Activated CD8-positive, alpha-beta memory T cell treated with anti-CD3 and anti-CD28 coated beads for 48 hours (primary cell): ENCODE results near the gene GOLGA6L2.
"Not testable (repeated sequence)": the region's sequence is repeated elsewhere in the genome, so short reads cannot be mapped to it uniquely, and the experiment has no call there.

Experiments
- DNase-seq, 3 experiments: peaks; one replicate each; pipeline ENCODE4 v3.0.0-alpha.2; 2020; ENCODE audit warnings: low read depth in 2 of 3, low spot score in 2 of 3

The GOLGA6L2 gene

DNA sequence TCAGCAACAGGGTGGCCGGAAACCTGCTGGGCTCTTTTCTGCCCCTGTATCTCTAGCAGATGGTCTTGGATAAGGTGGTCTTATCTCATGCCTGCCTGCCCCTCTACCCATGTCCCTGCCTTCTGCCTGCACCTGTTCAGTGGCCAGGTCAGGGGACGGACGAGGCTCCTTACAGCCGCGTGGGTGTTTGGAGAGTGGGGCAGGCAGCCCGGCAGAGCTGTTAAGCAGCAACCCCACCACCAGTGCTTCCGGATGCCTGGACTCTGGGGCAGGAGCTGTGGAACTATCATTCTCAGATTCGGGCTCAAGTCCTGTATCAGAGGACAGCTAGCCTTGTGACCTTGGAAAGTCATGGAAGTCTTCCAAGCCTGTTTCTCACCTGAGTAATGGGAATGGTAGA, 21.7 kb downstream of the GOLGA6L2 start:
- DNase-seq, result not testable (repeated sequence)

DNA sequence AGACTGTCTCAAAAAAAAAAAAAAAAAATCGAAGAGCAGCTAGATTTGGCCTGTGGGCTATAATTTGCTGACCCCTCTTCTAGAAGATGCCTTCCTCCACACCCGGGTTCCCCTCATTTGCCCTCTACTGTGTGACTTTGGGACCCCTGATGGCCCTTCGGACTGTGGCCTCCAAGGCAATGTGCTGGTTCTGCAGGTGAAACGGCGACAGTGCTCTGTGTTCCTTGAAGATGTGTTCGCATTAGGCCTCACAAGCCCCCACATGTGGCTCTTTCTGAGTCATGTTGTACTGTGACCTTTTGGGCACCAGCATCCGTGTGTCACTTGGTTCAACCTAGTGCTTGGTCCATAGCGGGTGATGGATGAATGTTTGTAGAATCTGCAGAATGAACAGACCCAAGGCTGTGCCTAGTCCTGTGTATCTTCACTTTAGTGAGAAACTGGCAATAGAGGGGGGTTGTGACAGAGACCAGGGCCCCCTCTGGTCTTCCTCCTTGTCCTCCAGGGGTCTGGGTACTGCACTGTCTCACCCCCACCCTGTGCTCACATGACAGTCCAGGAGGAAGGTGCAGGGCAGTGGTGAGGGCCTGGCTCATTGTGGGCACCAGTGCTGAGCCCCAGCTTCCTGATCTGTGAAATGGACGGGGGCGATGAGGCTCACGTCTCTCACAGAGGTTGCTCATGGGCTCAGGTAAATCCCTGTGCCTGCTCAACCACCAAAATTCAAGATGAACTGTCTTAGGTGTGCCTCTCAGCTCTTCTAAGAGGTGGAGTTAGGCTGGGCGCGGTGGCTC, 22.7 kb downstream of the GOLGA6L2 start:
- DNase-seq, result no peak

DNA sequence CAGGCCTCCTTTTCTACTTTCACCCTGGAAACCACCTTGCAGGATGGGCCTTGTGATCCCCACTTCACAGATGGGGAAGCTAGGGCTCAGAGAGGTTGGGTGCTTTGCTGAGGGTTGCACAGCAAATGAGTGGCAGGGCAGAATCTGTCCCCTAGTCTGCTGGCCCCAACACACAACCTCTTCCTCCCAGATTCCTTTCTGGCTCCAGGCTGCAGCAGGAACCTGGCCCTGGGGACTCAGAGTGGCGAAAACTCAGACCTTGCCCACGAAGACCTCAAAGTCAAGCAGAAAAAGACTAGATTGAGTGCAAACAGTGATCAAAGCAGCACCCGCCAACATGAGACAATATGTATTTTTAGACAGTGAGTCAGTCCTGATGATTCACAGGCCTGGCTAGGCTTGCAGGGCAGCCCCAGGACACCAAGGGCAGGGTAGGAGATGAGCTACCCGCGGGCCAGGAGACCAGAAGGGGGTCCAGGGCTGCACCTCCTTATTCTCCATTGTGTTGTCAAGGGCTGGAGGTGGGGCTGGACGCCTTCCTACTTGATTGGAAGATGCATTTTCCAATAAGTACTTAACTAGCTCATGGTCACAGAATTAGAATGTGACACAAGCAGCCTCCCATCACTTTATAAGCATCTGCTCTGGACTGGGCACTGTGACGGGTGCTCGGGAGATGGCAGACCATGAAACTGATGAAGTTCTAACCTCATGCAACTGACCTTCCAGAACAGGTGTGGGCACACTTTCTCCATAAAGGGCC, 23.9 kb downstream of the GOLGA6L2 start:
- no peak for DNase-seq

DNA sequence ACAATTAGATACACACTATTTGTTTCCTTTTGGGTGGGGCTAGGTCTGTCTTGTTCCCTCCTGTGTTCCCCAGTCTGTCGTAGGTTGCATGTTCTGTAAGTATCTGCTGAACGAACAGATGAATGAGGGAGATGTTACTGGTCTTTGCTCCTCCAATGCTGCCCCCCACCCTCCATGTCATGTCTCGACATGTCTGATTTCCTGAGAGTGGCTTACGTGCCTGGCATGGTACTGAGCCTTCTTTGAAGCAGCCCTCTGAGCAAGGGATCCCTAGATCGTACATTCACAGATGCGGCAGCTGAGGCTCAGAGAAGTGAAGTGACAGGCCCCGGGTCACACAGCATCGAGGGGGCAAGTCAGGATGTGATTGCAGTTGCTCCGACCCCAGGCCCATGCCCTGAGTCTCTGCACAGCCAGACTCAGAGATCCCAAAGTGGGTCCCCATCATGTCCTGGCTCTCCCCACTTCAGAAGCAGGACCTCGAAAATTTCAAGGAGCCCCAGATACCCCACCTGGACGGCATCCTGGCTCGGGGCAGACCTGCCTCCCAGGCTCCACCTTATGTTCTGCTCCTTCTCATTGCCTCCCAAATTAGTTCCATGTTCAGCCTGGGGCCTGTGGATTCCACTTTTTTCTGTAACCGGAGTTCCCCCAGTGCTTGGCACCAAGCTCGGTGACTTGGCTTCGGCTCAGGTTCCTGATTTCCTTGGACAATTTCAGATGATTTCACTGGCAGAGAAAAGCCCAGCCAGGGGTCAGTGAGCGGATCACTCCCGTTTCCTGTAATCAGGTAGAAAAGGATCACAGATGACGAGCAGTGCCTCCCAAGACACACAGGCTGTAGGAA, 24.7 kb downstream of the GOLGA6L2 start:
- DNase-seq, result no peak

DNA sequence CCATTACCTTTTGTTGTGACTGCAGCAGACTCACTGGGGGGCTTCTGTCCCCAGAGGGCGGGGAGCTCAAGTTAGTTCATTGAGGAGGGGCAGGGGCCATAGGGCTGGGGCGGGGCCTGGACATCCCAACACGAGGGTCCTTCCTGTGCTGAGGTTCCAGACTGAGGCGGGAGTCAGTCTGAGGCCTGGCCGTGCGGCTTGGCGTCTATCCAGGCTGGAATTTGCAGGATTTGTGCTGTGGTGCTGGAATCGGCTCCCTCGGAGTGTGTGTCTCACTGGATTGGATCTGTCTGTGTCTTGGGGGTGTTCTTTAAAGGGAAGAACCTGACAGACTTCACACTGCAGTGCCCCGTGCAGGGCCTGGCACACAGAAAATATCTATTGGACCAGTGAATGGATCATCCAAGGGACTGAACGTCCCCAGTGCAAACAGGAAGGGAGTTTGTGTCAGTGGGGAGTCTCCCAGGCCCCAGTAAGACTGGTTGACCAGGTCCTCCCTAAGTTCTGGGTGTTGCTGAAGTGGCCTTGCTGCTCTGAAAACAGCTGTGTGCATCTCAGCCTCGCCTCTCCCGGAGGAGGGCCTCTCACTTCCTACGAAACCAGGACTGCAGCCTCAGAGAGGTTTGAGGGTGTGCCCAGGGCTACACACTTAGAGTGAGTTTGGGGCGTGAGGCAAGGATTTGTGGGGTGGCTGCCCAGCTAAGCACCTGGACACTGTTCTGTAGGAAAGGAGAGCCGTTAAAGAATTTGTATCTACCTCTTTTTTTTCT, 26.1 kb downstream of the GOLGA6L2 start:
- DNase-seq, result no peak

DNA sequence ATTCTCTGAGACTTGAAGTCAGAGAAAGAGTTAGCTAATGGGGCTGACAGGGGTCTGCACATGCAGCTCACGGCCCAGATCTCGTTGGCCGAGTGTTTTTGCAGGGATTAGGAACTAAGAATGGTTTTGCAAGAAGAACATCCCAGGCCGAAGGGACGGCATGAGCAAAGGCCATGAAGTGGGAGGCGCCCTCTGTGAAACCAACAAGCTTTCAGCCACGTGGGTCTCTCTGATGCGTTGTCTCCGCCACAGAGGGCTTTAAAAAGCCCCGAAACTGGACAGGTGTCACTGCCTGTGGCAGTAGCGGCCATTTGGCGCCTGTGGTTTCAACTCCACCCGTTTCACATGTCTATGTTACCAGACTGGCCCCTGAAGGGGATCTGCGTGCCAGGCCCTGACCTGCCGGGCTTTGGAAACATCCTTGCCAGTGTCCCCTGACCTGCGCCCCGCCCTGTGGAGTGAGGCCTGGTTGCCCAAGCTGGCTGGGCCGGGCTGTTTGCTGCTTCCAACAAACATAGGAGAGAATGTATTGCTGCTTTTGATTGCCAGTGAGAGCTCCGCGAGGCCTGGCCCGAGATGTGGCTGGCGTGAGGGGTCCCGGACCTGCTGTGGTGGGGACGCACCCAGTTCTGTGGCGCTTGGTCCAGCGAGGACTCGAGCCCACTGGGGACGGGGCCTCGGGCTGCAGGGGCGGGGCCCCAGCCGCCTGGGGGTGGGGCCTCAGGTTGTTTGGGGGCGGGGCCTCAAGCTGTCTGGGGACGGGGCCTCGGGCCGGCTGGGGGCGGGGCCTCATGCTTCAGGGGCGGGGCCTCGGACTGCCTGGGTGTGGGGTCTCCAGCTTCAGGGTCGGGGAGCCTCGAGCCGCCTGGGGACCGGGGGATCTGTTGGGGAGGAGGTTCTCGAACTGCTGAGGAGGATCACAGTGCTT, 30.4 kb downstream of the GOLGA6L2 start:
- no peak for DNase-seq

DNA sequence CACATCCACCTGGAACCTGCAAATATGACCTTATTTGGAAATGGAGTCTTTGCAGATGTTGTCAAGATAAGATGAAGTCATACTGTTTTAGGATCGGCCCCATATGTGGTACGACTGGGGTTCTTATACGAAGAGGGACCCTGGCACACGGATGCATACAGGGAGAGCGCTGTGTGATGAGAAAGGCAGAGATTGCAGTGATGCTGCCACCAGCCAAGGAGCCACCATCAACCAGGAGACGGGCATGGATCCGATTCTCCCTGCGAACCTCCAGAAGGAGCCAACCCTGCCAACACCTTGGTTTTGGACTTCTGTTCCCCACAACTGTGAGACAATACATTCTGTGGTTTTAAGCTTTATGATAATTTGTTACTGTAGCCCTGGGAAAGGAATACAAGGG, 31.2 kb downstream of the GOLGA6L2 start:
- not testable (repeated sequence) for DNase-seq

DNA sequence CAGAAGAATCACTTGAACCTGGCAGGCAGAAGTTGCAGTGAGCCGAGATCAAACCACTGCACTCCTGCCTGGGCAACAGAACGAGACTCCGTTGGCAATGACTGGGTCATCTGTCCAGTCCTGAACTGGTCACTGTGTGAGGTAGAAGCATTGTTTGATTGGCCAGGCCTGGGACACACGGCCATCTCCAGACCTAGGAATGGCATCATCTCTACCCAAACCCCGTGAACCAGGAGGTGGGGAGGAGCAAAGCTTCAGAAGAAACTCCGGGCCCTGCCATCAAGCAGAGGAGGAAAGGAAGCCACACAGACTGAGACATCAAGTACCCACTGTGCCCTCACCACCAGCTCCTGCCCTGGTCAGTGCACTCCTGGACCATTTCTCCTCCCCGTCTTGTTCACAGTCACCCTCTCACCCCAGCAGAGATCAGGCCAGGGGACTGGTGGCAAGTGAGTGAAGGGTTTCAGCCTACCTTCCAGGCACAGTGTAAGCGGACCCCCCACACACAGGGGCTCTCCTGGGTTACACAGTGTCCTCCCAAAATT, 31.6 kb downstream of the GOLGA6L2 start:
- DNase-seq, result no peak

DNA sequence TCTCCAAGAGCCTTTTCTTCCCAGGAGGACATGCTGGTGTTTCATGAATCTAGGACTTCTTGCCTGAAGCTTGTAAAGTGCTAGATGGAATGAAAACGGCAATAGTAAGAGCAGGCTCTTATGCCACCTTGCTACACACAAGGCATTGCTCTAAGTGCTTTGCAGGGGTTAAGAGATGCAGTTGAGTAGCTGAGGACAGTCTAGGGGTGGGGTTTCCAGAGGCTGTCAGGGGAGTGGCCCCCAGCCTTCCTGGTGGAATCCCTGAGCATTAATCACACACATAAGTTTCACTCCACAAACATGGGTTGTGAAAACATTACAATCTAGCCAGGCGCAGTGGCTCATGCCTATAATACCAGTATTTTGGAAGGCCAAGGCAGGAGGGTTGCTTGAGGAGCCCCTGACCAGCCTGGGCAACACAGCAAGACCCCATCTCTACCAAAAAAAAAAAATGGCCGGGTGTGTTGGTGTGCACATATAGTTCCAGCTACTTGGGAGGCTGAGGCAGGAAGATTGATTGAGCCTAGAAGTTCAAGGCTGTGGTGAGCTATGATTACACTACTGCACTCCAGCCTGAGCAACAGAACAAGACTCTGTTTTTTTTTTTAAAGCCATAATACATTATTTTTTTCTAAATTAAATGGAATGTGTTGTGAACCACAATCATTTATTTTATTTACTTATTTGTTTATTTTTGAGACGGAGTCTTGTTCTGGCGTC, 34.0 kb downstream of the GOLGA6L2 start:
- not testable (repeated sequence) for DNase-seq

DNA sequence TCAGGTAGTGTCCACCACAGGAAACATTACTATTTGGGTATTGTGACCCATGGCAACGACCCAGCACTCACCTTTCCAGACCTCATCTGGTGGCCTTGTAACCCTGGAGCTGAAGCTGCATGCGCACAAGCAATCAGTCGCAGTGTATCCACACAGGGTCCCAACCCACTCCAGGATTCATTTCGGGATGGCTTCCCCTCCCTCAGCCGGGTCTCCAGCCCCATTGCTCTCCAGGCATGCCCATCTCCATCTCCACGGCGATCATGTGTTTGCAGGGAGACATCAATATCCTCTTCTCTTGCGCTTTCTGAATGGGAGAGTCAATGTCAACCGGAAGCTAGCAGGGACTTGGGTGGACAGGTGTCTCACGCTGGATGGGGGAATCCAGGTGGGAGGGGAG, 35.2 kb downstream of the GOLGA6L2 start:
- no peak for DNase-seq

DNA sequence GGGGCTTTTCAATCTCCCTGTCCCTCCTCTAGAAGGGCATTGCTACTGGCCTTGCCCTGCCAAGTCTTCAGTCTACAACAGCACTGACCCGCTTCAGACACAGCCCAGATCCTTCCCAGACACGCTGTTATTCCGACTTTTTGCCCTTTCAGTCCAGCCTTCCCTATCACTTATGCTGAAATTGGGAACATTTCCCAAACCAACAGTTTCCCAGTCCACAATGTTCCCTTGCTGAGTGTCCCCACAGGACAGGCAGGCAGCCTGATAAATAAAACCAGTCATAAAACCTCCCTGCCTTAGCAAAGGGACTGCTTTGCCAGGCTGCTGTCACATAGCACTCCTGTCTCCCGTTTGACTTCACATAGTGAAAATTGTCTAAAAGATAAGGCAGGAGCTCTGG, 43.5 kb downstream of the GOLGA6L2 start:
- DNase-seq, result no peak

DNA sequence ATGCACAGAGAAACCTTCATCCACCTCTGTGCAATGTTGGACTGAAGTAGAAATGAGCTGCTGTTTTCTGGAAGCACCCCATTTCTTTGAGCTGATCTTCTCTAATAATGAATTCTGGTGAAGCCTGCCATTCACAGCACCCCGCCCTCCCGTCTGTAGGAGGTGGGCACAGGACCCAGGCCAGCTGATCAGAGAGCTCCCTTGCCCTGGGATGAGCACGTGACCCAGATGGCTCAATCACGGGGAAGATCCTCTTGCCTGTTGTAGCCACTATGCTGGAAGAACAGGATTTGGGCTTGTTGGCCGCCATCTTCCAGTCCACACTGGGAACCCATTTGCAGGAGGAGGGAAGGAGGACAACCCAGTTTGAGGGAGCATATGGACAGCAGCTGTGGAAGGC, 44.5 kb downstream of the GOLGA6L2 start:
- no peak for DNase-seq

DNA sequence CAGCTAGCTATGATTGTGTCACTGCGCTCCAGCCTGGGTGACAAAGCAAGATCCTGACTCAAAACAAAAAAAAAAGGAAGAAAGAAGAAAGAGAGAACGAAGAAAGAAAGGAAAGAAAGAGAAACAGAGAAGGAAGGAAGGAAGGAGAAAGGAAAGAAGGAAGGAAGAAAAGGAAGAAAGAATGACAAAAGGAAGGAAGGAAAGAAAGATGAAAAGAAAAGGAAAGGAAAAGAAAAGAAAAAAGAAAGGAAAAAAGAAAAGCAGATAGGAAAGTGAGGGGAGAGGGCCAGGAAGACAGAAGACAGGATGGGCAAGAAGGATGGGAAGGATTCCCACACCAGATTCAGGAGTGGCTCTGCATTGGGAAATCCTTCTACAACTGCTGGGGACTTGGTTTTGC, 44.9 kb downstream of the GOLGA6L2 start:
- no peak for DNase-seq

DNA sequence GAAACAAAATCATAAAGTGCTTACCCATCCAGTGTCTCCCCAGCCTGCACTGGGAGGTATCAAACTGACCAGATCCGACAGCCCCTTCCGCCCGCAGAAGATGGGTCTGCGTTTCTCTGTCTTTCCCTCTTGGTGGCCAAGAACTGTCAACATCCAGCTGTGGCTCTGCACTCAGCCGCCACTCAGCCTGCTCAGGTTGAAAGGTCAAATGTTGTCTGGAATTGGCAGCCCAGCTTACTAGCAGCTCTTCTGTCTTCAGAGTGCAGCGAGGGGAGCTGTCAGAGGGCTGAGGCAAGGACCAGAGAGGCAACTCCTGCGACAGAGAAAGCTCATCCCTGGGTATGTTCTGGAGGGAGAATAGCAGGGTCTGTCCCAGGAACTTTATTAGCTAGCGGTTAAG, 45.4 kb downstream of the GOLGA6L2 start:
- no peak for DNase-seq

DNA sequence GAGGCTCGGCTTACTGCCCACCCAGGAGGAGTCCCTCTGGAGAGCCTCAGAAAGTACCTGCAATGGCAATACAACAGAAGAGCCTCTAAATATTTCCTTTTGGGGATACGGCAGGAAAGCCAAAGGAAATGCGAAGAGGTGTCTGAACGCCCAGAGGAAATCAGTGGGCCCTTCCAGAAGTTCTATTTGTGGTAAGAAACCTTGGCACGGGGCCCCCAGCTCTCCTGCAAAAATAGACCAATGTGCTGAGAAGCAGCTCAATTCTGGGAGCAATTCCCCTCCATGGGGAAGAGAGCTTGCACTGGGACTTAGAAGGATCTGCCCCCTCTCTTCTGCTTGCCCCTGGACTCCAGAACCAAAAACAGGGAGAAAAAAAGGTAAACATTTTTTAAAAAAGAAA, 47.8 kb downstream of the GOLGA6L2 start:
- DNase-seq, result not testable (repeated sequence)

DNA sequence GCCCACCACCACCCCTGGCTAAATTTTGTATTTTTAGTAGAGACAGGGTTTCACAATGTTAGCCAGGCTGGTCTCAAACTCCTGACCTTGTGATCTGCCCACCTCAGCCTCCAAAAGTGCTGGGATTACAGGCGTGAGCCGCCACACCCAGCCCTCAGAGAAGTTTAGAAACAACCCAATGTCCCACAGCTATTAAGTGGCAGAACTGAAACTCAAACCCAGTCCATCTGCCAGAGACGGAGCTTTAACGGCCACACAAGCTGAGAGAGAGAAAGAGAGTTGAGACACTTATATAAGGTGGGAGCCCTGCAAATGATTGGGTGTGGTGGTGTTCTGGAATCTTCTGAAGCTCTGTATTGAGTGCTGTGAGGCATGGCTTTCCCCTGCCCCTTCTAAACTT, 48.7 kb downstream of the GOLGA6L2 start:
- not testable (repeated sequence) for DNase-seq

DNA sequence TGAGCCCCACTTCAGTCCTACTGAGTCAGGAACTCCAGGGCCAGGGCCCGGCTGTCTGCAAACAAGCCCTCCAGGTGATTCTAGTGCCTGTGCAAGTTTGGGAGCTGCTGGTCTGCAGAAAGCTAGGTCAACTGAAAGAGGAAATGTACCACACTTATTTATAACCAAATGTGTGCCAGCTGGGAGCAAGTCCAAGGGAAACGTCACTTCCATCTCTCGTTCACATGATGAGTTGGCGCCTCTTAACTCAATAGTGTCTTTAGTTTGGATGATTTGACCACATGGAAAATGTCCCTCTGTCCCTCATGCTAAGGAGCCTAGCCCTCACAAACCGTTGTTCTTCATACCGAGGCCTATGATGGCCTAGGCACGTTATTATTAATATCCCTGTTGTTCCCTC, 49.3 kb downstream of the GOLGA6L2 start:
- no peak for DNase-seq

DNA sequence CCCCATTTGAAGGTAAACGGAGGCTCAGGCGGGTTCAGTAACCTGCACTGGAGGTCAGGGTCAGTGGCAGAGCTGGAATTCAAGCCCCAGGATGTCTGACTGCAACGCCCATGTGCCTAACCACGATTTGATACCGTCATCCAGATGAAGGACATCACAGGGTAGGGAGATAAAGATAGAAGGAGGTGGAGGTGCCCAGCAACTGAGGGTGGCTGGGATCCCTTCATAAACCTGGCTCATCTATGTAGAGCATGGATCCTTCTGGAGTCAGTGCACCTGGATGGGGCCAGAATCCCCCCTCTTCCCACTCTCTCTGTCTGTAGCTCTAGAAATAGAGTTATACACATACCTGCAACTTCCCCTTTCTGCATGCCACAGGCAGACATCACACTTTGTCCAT, 51.2 kb downstream of the GOLGA6L2 start:
- no peak for DNase-seq
